ENCODE data around the gene STAMBP. TPM values are rescaled to one million over a fixed set of nuclear protein-coding genes. Genes with fewer than 3 reads are reported as not detected.

The STAMBP gene
- polyA plus RNA-seq, 3 donors: 26.0 to 40.8 (median 40.7) TPM

DNA sequence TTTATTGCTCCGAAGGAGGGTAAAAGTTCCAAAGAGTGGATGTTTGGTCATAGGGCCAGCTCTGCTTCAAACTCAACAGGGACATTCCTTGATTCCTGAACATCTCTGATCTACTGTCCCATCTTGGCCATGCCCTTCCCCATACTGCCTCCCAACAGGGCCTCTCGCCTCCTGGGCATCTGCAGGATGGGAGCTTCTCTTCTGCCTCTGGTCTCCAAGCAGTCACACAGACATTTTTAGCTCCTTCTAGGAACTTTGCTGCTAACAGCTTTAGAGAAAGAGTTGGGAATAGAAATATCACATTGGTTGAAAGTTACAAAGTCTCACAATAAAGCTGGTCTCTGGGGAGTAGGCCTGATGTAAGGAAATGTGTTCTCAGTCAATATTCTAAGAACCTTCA lies 88.5 kb downstream of the STAMBP start:
- no peaks in the 10 kb centered on the region for H3K9me3 ChIP-seq (replicated peaks in 1 of 2; ENCODE audit: control insufficient read depth in 1 of 2, insufficient read depth in 1 of 2, low read length in 2 of 2)
- Mint-ChIP-seq H3K27me3 (ENCODE audit: low read depth in 3 of 3) (peaks cover 0 to 1% (median 1%) of the 10 kb centered on the region in 3 donors), H3K4me1 (peaks cover 11% of the 10 kb centered on the region), H3K9me3 (no peaks in the 10 kb centered on the region), H3K27ac (no peak overlapping the region), H3K4me3 (no peak overlapping the region), H3K36me3 (no peaks in the 10 kb centered on the region)
- H3K27ac ChIP-seq (ENCODE audit: low read depth in 1 of 2, low read length in 2 of 2): no peak overlapping the region
- no peaks in the 10 kb centered on the region for H4K20me1 ChIP-seq (ENCODE audit: insufficient read depth, low read length)
- H3K9ac ChIP-seq (ENCODE audit: insufficient read depth, low read length, poor library complexity, severe bottlenecking): no peak overlapping the region
- no peaks in the 10 kb centered on the region for H3K36me3 ChIP-seq (replicated peaks in 1 of 2; ENCODE audit: control insufficient read depth in 1 of 2, insufficient read depth in 2 of 2, low read length in 2 of 2)
- WGBS (ENCODE audit: insufficient coverage): 0% methylated on average over 1 of the region's 2 CpGs
- H2AFZ ChIP-seq (ENCODE audit: insufficient read depth, low read depth, low read length, poor library complexity, severe bottlenecking): no peak overlapping the region
- H3K4me3 ChIP-seq (replicated peaks in 1 of 3; ENCODE audit: low read depth in 2 of 3, low read length in 3 of 3): no peak overlapping the region
- H3K4me2 ChIP-seq (replicated peaks; ENCODE audit: extremely low read depth, low read length, poor library complexity, severe bottlenecking): no peak overlapping the region
- no peak for DNase-seq
- no peaks in the 10 kb centered on the region for H3K79me2 ChIP-seq (ENCODE audit: insufficient read depth, low read length)
- no peaks in the 10 kb centered on the region for H3K27me3 ChIP-seq (ENCODE audit: control insufficient read depth in 2 of 2, insufficient read depth in 2 of 2, low read length in 2 of 2)
- H3K4me1 ChIP-seq (ENCODE audit: control insufficient read depth in 1 of 2, insufficient read depth in 2 of 2, low read length in 2 of 2): peaks cover 1 to 3% of the 10 kb centered on the region in 2 donors
- intact Hi-C loops (cut with micrococcal nuclease): no loop called here
- TF ChIP-seq, protein P1, sequence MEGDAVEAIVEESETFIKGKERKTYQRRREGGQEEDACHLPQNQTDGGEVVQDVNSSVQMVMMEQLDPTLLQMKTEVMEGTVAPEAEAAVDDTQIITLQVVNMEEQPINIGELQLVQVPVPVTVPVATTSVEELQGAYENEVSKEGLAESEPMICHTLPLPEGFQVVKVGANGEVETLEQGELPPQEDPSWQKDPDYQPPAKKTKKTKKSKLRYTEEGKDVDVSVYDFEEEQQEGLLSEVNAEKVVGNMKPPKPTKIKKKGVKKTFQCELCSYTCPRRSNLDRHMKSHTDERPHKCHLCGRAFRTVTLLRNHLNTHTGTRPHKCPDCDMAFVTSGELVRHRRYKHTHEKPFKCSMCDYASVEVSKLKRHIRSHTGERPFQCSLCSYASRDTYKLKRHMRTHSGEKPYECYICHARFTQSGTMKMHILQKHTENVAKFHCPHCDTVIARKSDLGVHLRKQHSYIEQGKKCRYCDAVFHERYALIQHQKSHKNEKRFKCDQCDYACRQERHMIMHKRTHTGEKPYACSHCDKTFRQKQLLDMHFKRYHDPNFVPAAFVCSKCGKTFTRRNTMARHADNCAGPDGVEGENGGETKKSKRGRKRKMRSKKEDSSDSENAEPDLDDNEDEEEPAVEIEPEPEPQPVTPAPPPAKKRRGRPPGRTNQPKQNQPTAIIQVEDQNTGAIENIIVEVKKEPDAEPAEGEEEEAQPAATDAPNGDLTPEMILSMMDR (IDR thresholded peaks at IDR 0.05): no peak

DNA sequence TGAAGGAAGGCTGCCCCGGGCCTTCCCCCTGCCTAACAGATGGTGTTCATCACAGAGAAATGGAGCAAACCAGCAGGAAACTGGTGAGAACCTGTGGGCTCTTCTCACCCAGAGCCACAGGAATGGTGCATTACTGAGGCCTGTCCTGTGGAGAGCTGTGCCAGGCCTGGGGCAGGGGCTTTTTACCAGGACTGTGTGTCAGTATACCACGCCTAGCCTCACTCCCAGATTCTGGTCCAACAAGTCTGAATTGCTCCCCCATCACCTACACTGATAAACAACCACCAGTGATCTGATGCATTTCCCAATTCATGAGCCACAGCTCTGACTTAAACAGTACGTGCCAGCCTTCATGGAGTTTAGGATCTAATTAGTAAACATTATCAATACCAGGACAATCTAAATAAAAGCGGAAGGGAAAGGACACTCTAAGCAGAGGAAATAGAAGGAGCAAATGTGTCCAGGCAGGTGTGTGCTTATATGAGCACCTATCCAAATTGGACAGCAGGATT lies 89.0 kb downstream of the STAMBP start:
- Mint-ChIP-seq H3K4me1 (peaks cover 15% of the 10 kb centered on the region), H3K36me3 (no peaks in the 10 kb centered on the region), H3K4me3 (no peak overlapping the region), H3K27me3 (ENCODE audit: low read depth in 3 of 3) (peaks cover 0 to 1% (median 1%) of the 10 kb centered on the region in 3 donors), H3K27ac (no peak overlapping the region), H3K9me3 (no peaks in the 10 kb centered on the region)
- Histone ChIP-seq H2AFZ (ENCODE audit: insufficient read depth, low read depth, low read length, poor library complexity, severe bottlenecking) (no peak overlapping the region), H3K9ac (ENCODE audit: insufficient read depth, low read length, poor library complexity, severe bottlenecking) (no peak overlapping the region), H3K27ac (ENCODE audit: low read depth in 1 of 2, low read length in 2 of 2) (no peak overlapping the region), H3K27me3 (ENCODE audit: control insufficient read depth in 2 of 2, insufficient read depth in 2 of 2, low read length in 2 of 2) (no peaks in the 10 kb centered on the region), H3K4me2 (replicated peaks; ENCODE audit: extremely low read depth, low read length, poor library complexity, severe bottlenecking) (no peak overlapping the region), H3K36me3 (replicated peaks in 1 of 2; ENCODE audit: control insufficient read depth in 1 of 2, insufficient read depth in 2 of 2, low read length in 2 of 2) (no peaks in the 10 kb centered on the region), H3K9me3 (replicated peaks in 1 of 2; ENCODE audit: control insufficient read depth in 1 of 2, insufficient read depth in 1 of 2, low read length in 2 of 2) (no peaks in the 10 kb centered on the region), H3K4me1 (ENCODE audit: control insufficient read depth in 1 of 2, insufficient read depth in 2 of 2, low read length in 2 of 2) (peaks cover 6% of the 10 kb centered on the region in 2 donors), H3K79me2 (ENCODE audit: insufficient read depth, low read length) (no peaks in the 10 kb centered on the region), H3K4me3 (replicated peaks in 1 of 3; ENCODE audit: low read depth in 2 of 3, low read length in 3 of 3) (no peak overlapping the region), H4K20me1 (ENCODE audit: insufficient read depth, low read length) (no peaks in the 10 kb centered on the region)
- intact Hi-C loops (cut with micrococcal nuclease): no loop called here
- no peak for DNase-seq
- 81% methylated on average over 2 of the region's 4 CpGs for whole genome bisulfite sequencing (ENCODE audit: insufficient coverage)
- TF ChIP-seq, protein P1 (IDR thresholded peaks at IDR 0.05): no peak
